Measurements from ENCODE around the gene GSDMA. TPM values are rescaled to one million over a fixed set of nuclear protein-coding genes. Genes with fewer than 3 reads are reported as not detected.

GSDMA gene
- total RNA-seq, 2 donors from 2014 or later = 0.17 to 0.90 TPM

- peaks cover 26% of the 10 kb centered on the region for H3K4me1 ChIP-seq
- intact Hi-C loops (cut with DNase I) = no loop called here
- H3K4me3 ChIP-seq = no peak overlapping the region
- H3K27ac ChIP-seq = no peak overlapping the region
- no peak overlapping the region for H3K9ac ChIP-seq (ENCODE audit: low read depth in 2 of 2, low read length in 2 of 2)
- DNase-seq = peak; percentile 89
- peaks cover 5% of the 10 kb centered on the region for H3K36me3 ChIP-seq
- H3K27me3 ChIP-seq = no peaks in the 10 kb centered on the region
- no peaks in the 10 kb centered on the region for H3K9me3 ChIP-seq
- TF ChIP-seq CTCF (IDR thresholded peaks at IDR 0.05) = peak; percentile 91
Observed at GRCh38 chr17:40026816-40027613, 64.2 kb downstream of the GSDMA start.

Small RNA genes lying within 50 kb of the gene (microRNA-seq; reads per million reads assigned to microRNA genes)
- gene MIR6884 = not detected

Other genes with a start within 250 kb of the GSDMA start
- 100 to 1,000 TPM in 1 of 2 donors, 10 to 100 TPM in 1; 74.1 to 103 TPM for gene MIEN1, start 232.5 kb upstream of the GSDMA start, total RNA-seq
- 10 to 100 TPM; 22.4 to 40.9 TPM for gene GRB7, start 225.1 kb upstream of the GSDMA start, total RNA-seq
- 1 to 10 TPM; 1.8 to 2.0 TPM for gene IKZF3, start 98.7 kb upstream of the GSDMA start, total RNA-seq
- not detected for gene ZPBP2, start 94.8 kb upstream of the GSDMA start, total RNA-seq
- 10 to 100 TPM; 68.2 to 79.7 TPM for gene GSDMB, start 44.4 kb upstream of the GSDMA start, total RNA-seq
- gene ORMDL3, start 35.4 kb upstream of the GSDMA start, total RNA-seq = 10 to 100 TPM; 57.2 to 69.3 TPM
- gene LRRC3C, start 35.3 kb upstream of the GSDMA start, total RNA-seq = not detected
- gene PSMD3, start 17.8 kb downstream of the GSDMA start, total RNA-seq = 100 to 1,000 TPM; 106 to 152 TPM
- under 1 TPM in 1 of 2 donors, not detected in 1; 0.37 TPM for gene CSF3, start 52.4 kb downstream of the GSDMA start, total RNA-seq
- gene MED24, start 91.4 kb downstream of the GSDMA start, total RNA-seq = 100 to 1,000 TPM in 1 of 2 donors, 10 to 100 TPM in 1; 80.1 to 111 TPM
- 10 to 100 TPM; 40.3 to 44.5 TPM for gene THRA, start 100.0 kb downstream of the GSDMA start, total RNA-seq
- gene NR1D1, start 137.6 kb downstream of the GSDMA start, total RNA-seq = 10 to 100 TPM in 1 of 2 donors, 1 to 10 TPM in 1; 4.8 to 18.8 TPM
- 10 to 100 TPM; 77.0 to 81.0 TPM for gene MSL1, start 159.0 kb downstream of the GSDMA start, total RNA-seq
- 10 to 100 TPM; 53.8 to 55.3 TPM for gene CASC3, start 177.5 kb downstream of the GSDMA start, total RNA-seq
- gene RAPGEFL1, start 214.5 kb downstream of the GSDMA start, total RNA-seq = 100 to 1,000 TPM in 1 of 2 donors, 10 to 100 TPM in 1; 98.2 to 108 TPM